ENCODE data around the gene ZNF660. TPM values are rescaled to one million over a fixed set of nuclear protein-coding genes. Genes with fewer than 3 reads are reported as not detected.
"Not testable (repeated sequence)": the region's sequence is repeated elsewhere in the genome, so short reads cannot be mapped to it uniquely, and the experiment has no call there.

ZNF660 gene
- not detected for total RNA-seq

- no peak for DNase-seq
Observed at GRCh38 chr3:44584646-44585501, at the start of gene ZNF660. ZNF660 (plus strand) TSS chr3:44584964; CDS start chr3:44594194, 9,230 bp downstream.

GRCh38 chr3:44535364-44535763 is 49.4 kb upstream of the ZNF660 start:
- DNase-seq: no peak

GRCh38 chr3:44544811-44545210 is 40.0 kb upstream of the ZNF660 start:
- DNase-seq: not testable (repeated sequence)

GRCh38 chr3:44554626-44555592 is 29.9 kb upstream of the ZNF660 start, which contains the start of gene ZKSCAN7:
ZKSCAN7 (plus strand) TSS chr3:44555193; CDS start chr3:44557048, 1,855 bp downstream.
- peak; percentile 8 for DNase-seq

GRCh38 chr3:44555723-44556122 is 29.0 kb upstream of the ZNF660 start:
- no peak for DNase-seq

- DNase-seq: no peak
Observed at GRCh38 chr3:44557074-44557473, 27.7 kb upstream of the ZNF660 start.

GRCh38 chr3:44561076-44561475 is 23.7 kb upstream of the ZNF660 start:
- no peak for DNase-seq

- DNase-seq: no peak
Observed at GRCh38 chr3:44562147-44562546, 22.6 kb upstream of the ZNF660 start.

GRCh38 chr3:44568561-44568960 is 16.2 kb upstream of the ZNF660 start:
- DNase-seq: no peak

- DNase-seq: no peak
Observed at GRCh38 chr3:44571024-44571423, 13.7 kb upstream of the ZNF660 start.

GRCh38 chr3:44576613-44577012 is 8.2 kb upstream of the ZNF660 start:
- DNase-seq: no peak

- DNase-seq: not testable (repeated sequence)
Observed at GRCh38 chr3:44577354-44577952, 7.3 kb upstream of the ZNF660 start.

- not testable (repeated sequence) for DNase-seq
Observed at GRCh38 chr3:44578316-44578715, 6.4 kb upstream of the ZNF660 start.

- DNase-seq: not testable (repeated sequence)
Observed at GRCh38 chr3:44578924-44579515, 5.7 kb upstream of the ZNF660 start.

GRCh38 chr3:44579749-44580148 is 5.0 kb upstream of the ZNF660 start:
- not testable (repeated sequence) for DNase-seq

- not testable (repeated sequence) for DNase-seq
Observed at GRCh38 chr3:44580971-44581370, 3.8 kb upstream of the ZNF660 start.

GRCh38 chr3:44596621-44597020 is 11.9 kb downstream of the ZNF660 start:
- DNase-seq: no peak

- no peak for DNase-seq
Observed at GRCh38 chr3:44601749-44602148, 17.0 kb downstream of the ZNF660 start.

- DNase-seq: no peak
Observed at GRCh38 chr3:44612678-44613077, 27.9 kb downstream of the ZNF660 start.

- peak; percentile 6 for DNase-seq
Observed at GRCh38 chr3:44624749-44625480, 40.2 kb downstream of the ZNF660 start, which contains the start of gene ZNF197. ZNF197 (plus strand) TSS chr3:44625036; CDS start chr3:44629155, 4,119 bp downstream.

- DNase-seq: no peak
Observed at GRCh38 chr3:44628716-44629115, 44.0 kb downstream of the ZNF660 start.

- no peak for DNase-seq
Observed at GRCh38 chr3:44632193-44632592, 47.4 kb downstream of the ZNF660 start.
